ENCODE results near the gene STARD7.

DNA sequence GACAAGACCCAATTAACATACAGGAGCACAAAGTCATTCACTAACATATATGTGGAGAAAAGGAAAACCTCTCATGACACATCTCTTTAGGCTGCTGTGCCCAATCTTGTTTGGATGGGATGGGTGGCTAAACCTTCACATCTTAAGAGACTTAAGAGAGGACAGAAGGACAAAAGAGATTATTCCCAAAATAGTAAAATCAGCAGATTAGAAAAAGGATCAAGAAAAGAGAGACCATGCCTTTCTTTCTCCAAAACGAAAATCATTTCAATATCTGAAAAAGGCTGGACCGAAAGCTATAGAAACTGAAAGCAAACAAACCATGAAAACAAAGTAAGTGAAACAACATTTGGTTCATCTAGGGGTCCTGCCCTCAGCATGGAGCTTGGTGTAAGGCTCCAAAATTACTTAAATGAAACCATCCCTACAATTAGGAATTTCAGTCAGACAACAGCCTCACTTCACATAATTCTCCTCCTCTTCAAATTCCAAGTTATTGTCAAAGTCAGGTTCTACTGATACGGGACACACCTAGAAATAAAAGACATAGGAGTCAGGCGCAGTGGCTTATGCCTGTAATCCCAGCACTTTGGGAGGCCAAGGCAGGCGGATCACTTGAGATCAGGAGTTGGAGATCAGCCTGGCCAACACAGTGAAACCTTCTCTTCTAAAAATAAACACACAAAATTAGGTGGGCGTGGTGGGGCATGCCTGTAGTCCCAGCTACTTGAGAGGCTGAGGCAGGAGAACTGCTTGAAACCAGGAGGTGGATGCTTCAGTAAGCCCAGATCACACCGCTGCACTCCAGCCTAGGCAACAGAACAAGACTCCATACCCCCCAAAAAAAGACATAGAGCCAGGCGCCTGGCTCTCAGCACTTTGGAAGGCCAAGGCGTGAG is 5.2 kb downstream of the STARD7 start:
- TF ChIP-seq ZBTB8A (tag by site-specific recombination; IDR thresholded peaks at IDR 0.05), result no peak
- no peak for TF ChIP-seq ZNF561 (tag by site-specific recombination; IDR thresholded peaks at IDR 0.05; ENCODE audit: borderline replicate concordance)
- no peak for TF ChIP-seq HOXA7 (CRISPR knock-in tag; IDR thresholded peaks at IDR 0.05; ENCODE audit: borderline replicate concordance)

Data from HEK293 (cell line).